ENCODE results near the gene ELAVL3. TPM values are rescaled to one million over a fixed set of nuclear protein-coding genes. Genes with fewer than 3 reads are reported as not detected.
A peak's percentile ranks its signal among the peaks of the same experiment; 100 is the strongest.

Gene ELAVL3
- total and polyA plus RNA-seq, 2 of the 4 experiments (the other 2 are of a cell fraction), result not detected

DNA sequence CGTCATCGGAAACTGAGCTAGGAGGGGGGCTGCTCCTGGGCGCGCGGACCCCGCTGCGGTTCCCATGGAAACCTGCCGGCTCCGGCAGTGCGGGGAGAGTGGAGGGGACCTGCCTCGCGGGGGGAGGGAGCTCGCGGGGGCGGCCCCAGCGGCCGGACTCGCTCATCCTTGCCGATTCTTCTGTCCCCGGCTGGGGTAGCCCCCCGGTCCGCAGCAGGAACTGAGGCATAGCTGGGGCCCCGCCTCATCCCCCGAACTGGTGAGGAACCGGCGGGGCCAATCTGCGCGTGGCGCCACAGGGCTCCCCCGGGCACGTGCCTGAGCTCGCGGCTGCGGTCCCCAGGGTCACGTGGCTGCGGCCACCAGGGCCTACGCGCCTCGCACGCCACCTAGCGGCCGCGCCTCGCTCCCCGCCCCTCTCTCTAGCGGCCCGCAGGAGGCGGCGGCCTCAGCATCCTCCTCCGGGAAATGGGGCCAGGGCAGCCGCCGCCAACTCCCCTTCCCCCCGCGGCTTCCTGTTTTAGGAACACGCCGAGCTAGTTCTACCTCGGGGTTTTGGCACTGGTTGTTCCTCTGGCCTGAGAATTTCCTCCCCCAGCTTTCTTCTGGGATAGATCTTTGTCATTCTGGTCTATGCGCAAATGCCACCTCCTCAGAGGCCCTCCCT lies 1.7 kb upstream of the ELAVL3 start (continued):
- peak; percentile 86; the same call in 1 of the 2 replicates for TF ChIP-seq MXI1 (IDR thresholded peaks at IDR 0.05; ENCODE audit: borderline replicate concordance, low read depth, low read length)
- peak; percentile 81 for TF ChIP-seq RAD21 (IDR thresholded peaks at IDR 0.05; ENCODE audit: low read length)

DNA sequence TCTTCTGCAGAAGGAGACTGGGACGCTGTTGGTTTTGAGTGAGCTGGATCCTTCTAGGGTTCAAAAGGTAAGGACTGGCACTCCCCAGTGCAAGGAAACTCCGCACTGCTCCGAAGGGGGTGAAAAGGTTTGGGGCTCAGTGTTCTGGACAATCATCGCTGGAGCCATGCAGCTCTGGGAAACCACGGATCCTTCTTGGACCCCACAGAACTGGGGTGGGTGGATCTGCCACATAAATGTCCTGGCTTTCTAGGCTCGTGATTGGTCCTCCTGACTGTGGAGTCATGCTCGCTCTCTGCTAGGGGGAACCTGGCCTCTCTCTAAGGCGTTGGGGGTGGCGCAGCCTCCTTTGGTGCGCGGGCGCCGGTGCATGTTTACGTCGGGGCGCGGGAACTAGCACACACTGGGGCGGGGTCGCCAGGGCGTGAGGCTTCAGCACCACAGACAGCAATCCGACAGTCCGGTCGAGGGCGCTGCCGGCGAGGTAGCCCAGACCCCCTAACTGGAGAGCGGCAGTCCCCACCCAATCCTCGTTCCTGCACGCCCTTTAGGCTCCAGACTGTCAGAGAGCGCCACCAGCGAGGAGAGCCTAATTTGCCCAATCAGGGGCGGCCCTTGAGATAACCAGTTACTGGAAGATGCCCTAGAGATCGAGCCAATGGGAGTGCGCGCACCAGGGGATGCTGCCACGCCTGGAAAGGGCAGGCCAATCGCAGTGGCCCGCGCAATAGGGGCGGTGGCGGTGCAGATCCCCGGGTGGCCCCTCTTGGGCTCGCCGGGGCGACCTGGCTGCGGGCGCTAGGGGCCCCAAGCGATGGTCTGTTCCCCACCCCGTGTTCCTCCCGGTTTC lies 913 bp upstream of the ELAVL3 start:
- 7% methylated on average over 30 of the region's 50 CpGs; no CpG with 5 or more reads in 1 of the 2 experiments for WGBS, 2 experiments (ENCODE audit: extremely low coverage in 2 of 2, insufficient read length in 1 of 2)
- no peak overlapping the region for H4K8ac ChIP-seq (ENCODE audit: low read depth in 2 of 2, low read length in 2 of 2)
- peak overlapping the region; percentile 49 for H3K4me3 ChIP-seq (ENCODE audit: insufficient read depth, low read depth, low read length)
- intact Hi-C loops (cut with micrococcal nuclease) (loop anchor here (1.0 to 5.0 kb wide), 4 partner anchors 101 to 344 kb away; no protein-coding TSS in a partner anchor), dilution Hi-C loops (cut with HindIII; ENCODE audit: low sequenced_read_pairs, unreplicated experiment) (no loop called here), in situ Hi-C loops (cut with MboI; ENCODE audit: low sequenced_read_pairs) (no loop called here)
- H3K23ac ChIP-seq (ENCODE audit: low read depth, low read length), result no peak overlapping the region
- H4K5ac ChIP-seq (ENCODE audit: low read depth, low read length), result no peak overlapping the region
- H3K4me2 ChIP-seq (ENCODE audit: low read depth, low read length), result peak overlapping the region; percentile 60
- H4K20me1 ChIP-seq (ENCODE audit: insufficient read depth, low read length), result no peaks in the 10 kb centered on the region
- H2BK15ac ChIP-seq (ENCODE audit: low read depth, low read length), result no peak overlapping the region
- no peak for TF ChIP-seq RCOR1 (IDR thresholded peaks at IDR 0.05; ENCODE audit: insufficient replicate concordance, low read length)
- TF ChIP-seq, protein P1, sequence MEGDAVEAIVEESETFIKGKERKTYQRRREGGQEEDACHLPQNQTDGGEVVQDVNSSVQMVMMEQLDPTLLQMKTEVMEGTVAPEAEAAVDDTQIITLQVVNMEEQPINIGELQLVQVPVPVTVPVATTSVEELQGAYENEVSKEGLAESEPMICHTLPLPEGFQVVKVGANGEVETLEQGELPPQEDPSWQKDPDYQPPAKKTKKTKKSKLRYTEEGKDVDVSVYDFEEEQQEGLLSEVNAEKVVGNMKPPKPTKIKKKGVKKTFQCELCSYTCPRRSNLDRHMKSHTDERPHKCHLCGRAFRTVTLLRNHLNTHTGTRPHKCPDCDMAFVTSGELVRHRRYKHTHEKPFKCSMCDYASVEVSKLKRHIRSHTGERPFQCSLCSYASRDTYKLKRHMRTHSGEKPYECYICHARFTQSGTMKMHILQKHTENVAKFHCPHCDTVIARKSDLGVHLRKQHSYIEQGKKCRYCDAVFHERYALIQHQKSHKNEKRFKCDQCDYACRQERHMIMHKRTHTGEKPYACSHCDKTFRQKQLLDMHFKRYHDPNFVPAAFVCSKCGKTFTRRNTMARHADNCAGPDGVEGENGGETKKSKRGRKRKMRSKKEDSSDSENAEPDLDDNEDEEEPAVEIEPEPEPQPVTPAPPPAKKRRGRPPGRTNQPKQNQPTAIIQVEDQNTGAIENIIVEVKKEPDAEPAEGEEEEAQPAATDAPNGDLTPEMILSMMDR (conservative IDR thresholded peaks at IDR 0.05; ENCODE audit: low read depth, low read length), result 0 out of 2 replicates have a peak, but pooled peaks have one; percentile 3
- DNase-seq (peak; percentile 85), ATAC-seq (ENCODE audit: low read depth) (peak; percentile 93)
- H3K79me1 ChIP-seq (ENCODE audit: low read depth in 1 of 2, low read length in 2 of 2), result no peaks in the 10 kb centered on the region
- H4K91ac ChIP-seq (ENCODE audit: insufficient read depth, low read depth, low read length), result no peak overlapping the region
- no peak overlapping the region for H3K27ac ChIP-seq (ENCODE audit: insufficient read depth, low read length)
- H2AK9ac ChIP-seq (replicated peaks; ENCODE audit: low read depth, low read length, poor library complexity), result peak overlapping the region; percentile 66
- no peak overlapping the region for H3K9ac ChIP-seq (ENCODE audit: low read depth, low read length)
- CTCF ChIA-PET, result interaction anchor here (0.6 to 1.7 kb wide), 8 partner anchors 13 to 195 kb away, joined by 3 to 11 read pairs (median 5); partner anchors contain the start of genes ODAD3 and PRKCSH
- H2BK5ac ChIP-seq (ENCODE audit: low read depth, low read length, poor library complexity, severe bottlenecking), result no peak overlapping the region
- no peak overlapping the region for H3K56ac ChIP-seq (ENCODE audit: extremely low read depth, insufficient read depth, low read length)
- no peaks in the 10 kb centered on the region for H3K9me3 ChIP-seq (ENCODE audit: control insufficient read depth, insufficient read depth, low read length)
- 0 out of 2 replicates have a peak, but pooled peaks cover 2% of the 10 kb centered on the region for H3K36me3 ChIP-seq (ENCODE audit: control insufficient read depth, insufficient read depth, low read length)
- H3K27me3 ChIP-seq (ENCODE audit: control insufficient read depth, insufficient read depth, low read length), result peaks cover 48% of the 10 kb centered on the region
- no peak overlapping the region for H3K18ac ChIP-seq (ENCODE audit: low read depth, low read length)
- H3K9me1 ChIP-seq (ENCODE audit: insufficient read depth, low read length), result no peaks in the 10 kb centered on the region
- no peak overlapping the region for H2AK5ac ChIP-seq (ENCODE audit: low read depth, low read length)
- peak overlapping the region; percentile 81 for H2AFZ ChIP-seq (replicated peaks; ENCODE audit: low read length, poor library complexity)
- POLR2A ChIA-PET (ENCODE audit: unreplicated experiment), result interaction anchor here (0.9 kb wide), 1 partner anchor 188 kb away, joined by 4 read pairs; no protein-coding TSS in a partner anchor
- no peak overlapping the region for H2BK120ac ChIP-seq (ENCODE audit: low read depth, low read length)
- no peak overlapping the region for H3K14ac ChIP-seq (replicated peaks; ENCODE audit: low read depth, low read length)
- H3K4ac ChIP-seq (ENCODE audit: low read depth, low read length), result no peak overlapping the region
- no peak overlapping the region for H2BK20ac ChIP-seq (ENCODE audit: low read depth, low read length)
- BruUV-seq (replicated peaks), result no TSS peak
- peaks cover 2% of the 10 kb centered on the region; the same call in 1 of the 2 replicates for H3K4me1 ChIP-seq (ENCODE audit: control insufficient read depth, insufficient read depth, low read length)
